SKM-1 treated with dmso at 0.1 percent for 144 hours (cell line): ENCODE results near the gene DOCK4.

Experiments
- DNase-seq: peaks from one replicate; lab custom pipeline; 2025; ENCODE audit not compliant: unreplicated experiment; lab: John Stamatoyannopoulos, UW

The DOCK4 gene

DNA sequence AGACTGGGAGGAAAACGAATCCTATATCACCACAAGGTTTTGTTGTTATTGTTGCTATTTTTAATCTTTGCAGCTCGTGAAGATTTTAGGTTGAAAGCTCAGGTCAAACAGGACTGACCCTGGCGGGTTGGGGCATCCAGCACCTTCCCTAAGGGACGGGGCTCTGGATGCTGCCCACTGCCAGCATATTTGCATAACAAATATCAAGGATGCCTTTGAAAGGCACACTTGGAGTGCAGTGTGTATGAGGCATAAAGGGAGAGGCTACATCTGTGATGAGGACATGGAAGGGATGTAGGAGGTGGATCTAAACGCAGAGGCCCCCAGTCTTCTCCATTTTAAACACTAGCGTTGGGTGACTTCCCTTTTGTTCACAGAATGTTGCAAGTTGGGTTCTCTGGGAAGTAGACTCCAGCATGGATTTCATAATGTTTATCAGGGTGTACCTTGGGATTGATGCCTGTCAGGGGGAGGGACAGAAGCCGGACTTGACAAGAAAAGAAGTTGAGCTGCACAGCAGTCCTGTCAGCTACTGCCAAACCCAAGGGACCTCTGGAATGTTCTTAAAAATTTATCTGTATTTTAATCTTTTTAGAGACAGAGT is 462.9 kb downstream of the DOCK4 start:
- DNase-seq, result peak; percentile 5

- DNase-seq, result peak; percentile 57
Measured at GRCh38 chr7:111741811-111742240, 464.4 kb downstream of the DOCK4 start.

DNA sequence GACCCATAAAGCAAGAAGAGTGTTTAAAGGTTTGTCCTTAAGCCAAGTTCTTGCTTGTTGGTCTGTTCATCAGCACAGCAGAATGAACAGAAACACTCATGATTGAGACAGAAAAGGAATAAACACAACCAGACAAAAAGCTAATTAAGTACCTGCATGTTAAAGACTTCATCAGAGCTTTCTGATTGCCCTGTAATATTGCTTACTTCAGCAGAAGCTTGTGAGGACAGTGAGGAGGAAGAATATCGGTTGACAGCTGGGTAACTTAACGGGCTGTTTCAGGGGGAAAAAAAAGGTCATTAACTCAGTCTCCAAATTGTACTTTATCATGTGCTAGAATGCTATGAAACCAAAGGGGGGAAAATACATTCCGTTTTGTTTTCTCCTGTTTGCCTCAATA is 465.3 kb downstream of the DOCK4 start:
- no peak for DNase-seq

- no peak for DNase-seq
Measured at GRCh38 chr7:111736552-111736874, 469.7 kb downstream of the DOCK4 start.

GRCh38 chr7:111735661-111736551 is 470.3 kb downstream of the DOCK4 start:
- peak; percentile 57 for DNase-seq

DNA sequence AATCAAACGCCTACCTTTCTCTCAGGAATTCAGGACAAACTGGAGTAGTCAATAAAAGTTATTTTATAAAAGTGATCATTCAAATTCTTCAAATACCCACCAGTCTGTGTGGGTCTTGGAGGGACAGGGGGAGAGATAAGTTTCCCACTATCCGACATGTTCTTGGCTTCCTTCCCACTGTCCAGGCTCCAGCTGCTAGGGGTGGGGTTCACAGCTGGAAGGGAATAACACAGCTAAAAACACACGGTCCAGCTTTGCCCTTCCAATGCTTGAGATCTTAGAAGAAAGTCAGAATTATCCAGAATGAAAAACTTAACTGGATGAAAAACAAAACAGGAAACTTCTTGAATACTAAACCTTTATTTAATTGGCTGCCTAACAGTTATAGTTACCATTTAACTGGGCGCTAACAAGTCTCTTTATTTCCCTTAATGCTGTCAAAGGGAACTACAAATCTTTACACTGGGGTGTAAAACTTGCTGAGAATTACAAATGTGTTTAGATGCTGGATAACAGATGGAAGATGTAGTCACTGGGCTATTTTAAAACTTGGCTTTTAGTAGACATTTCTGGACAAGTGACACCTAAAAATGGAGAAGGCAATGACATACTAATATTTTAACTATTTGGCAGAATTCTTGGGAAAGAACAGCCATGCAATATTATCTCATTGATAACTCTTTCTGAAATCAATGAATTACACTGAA is 471.1 kb downstream of the DOCK4 start:
- DNase-seq, result no peak

GRCh38 chr7:111732923-111733322 is 473.3 kb downstream of the DOCK4 start:
- DNase-seq, result no peak

GRCh38 chr7:111730476-111731300 is 475.5 kb downstream of the DOCK4 start:
- peak; percentile 40 for DNase-seq

- no peak for DNase-seq
Measured at GRCh38 chr7:111730057-111730456, 476.1 kb downstream of the DOCK4 start.

DNA sequence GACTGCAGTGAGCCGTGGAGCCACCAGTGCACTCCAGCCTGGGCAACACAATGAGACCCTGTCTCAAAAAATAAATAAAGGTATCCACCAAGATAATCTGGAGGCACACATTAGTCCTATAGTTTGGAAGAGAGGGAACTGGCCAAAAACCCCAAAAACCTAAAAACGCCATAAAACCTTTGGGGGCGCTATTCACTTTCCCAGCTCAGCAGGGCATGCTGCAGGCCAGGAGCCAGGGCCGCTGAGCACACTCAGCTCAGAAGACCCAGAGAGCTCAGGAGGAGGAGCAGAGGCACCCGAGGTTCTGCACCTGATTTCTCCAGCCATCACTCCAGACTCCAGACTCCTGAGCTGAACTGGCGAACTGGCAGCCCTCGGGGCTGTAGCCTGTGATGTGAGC is 476.7 kb downstream of the DOCK4 start:
- DNase-seq, result no peak

GRCh38 chr7:111728635-111728995 is 477.6 kb downstream of the DOCK4 start:
- DNase-seq, result no peak

GRCh38 chr7:111727905-111728634 is 478.1 kb downstream of the DOCK4 start:
- no peak for DNase-seq

DNA sequence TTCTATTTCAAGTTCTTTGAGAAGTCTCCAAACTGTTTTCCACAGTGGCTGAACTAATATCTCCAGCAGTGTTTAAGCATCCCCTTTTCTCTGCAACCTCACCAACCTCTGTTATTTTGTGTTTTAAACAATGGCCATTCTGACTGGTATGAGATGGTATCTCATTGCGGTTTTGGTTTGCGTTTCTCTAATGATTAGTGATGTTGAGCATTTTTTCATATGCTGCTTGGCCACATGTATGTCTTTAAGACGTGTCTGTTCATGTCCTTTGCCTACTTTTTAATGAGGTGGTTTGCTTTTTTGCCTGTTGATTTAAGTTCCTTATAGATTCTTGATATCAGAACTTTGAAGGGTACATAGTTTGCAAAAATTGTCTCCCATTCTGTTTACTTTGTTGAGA is 487.3 kb downstream of the DOCK4 start:
- no peak for DNase-seq

- no peak for DNase-seq
Measured at GRCh38 chr7:111711426-111712065, 494.7 kb downstream of the DOCK4 start.

GRCh38 chr7:111710839-111711380 is 495.3 kb downstream of the DOCK4 start:
- DNase-seq, result no peak

DNA sequence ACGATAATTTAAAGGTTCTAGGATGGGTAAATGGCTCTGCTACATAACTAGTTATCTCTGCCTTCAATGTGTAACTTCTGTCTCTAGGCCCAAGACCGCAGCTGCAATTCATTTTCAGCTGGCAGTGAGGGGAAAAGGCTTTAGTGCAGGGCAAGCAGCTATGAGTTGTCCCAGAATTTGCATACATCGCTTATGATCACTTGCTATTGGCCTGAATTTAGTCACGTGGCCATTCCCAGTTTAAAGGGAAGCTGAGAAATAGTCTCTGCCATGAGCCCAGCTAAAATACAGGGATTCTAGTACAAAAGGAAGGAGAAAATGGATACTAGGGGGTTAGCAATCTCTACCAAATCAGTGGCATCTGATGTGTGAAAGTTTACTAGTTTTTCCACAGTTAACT is 498.1 kb downstream of the DOCK4 start:
- no peak for DNase-seq

GRCh38 chr7:111705807-111706206 is 500.4 kb downstream of the DOCK4 start:
- no peak for DNase-seq

DNA sequence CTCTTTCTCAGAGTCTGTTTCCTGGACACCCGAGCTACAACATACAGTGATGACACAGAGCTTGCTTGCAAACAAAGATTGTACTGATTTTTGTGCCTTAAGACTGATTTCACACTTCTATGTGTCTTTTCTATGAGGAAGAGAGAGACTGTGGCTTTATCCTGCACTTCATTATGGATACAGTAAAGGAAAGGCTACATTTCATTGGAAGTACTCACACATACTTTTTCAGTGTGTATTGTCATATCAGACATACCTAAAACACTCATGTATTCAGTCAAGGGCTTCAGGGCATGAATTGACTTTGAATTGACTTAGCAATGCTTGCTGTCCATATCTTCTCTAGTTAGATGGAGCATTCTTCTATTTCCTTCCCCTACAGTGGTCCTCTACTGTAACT is 508.4 kb downstream of the DOCK4 start:
- no peak for DNase-seq

DNA sequence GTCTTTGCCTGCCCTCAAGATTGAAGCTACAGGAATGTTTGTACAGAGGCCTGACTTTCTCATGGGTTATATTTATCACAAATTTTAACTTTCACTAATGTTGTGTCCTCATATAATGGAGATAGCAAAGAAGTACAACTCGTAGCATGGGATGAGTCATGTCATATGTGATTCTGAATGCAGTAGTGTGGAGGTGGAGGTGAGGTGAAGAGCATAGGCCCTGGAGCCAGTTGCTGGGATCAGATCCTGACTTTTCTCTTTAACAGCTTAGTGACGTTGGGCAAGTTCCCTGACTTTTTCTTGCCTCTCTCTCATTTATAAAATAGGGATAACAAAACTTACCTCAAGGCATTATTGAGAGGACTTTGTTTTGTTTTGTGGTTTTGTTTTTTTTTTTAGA is 511.8 kb downstream of the DOCK4 start:
- DNase-seq, result no peak
